ENCODE data around the gene FREM1.

Gene FREM1

GRCh38 chr9:14768405-14769229 is 141.6 kb downstream of the FREM1 start:
- H3K4me3 ChIP-seq (ENCODE audit: low read length), result no peak overlapping the region
- no peaks in the 10 kb centered on the region for H3K4me1 ChIP-seq (ENCODE audit: control insufficient read depth, insufficient read depth, low read length)
- H3K27me3 ChIP-seq (ENCODE audit: control insufficient read depth, insufficient read depth, low read length), result no peaks in the 10 kb centered on the region
- H3K36me3 ChIP-seq (ENCODE audit: control insufficient read depth, insufficient read depth, low read length), result no peaks in the 10 kb centered on the region
- H3K9me3 ChIP-seq (ENCODE audit: control insufficient read depth, low read length), result no peaks in the 10 kb centered on the region
- H3K9ac ChIP-seq (ENCODE audit: low read length), result no peak overlapping the region

GRCh38 chr9:14766299-14766698 is 143.9 kb downstream of the FREM1 start:
- H3K27me3 ChIP-seq (ENCODE audit: control insufficient read depth, insufficient read depth, low read length), result no peaks in the 10 kb centered on the region
- H3K4me3 ChIP-seq (ENCODE audit: low read length), result no peak overlapping the region
- no peaks in the 10 kb centered on the region for H3K36me3 ChIP-seq (ENCODE audit: control insufficient read depth, insufficient read depth, low read length)

GRCh38 chr9:14761584-14761983 is 148.6 kb downstream of the FREM1 start:
- H3K36me3 ChIP-seq (ENCODE audit: control insufficient read depth, insufficient read depth, low read length), result no peaks in the 10 kb centered on the region
- H3K4me3 ChIP-seq (ENCODE audit: low read length), result no peak overlapping the region

More at GRCh38 chr9:14766299-14766698, 143.9 kb downstream of the FREM1 start:
- H3K4me1 ChIP-seq (ENCODE audit: control insufficient read depth, insufficient read depth, low read length), result no peaks in the 10 kb centered on the region
- H3K9ac ChIP-seq (ENCODE audit: low read length), result no peak overlapping the region
- H3K9me3 ChIP-seq (ENCODE audit: control insufficient read depth, low read length), result no peaks in the 10 kb centered on the region

GRCh38 chr9:14760060-14760459 is 150.2 kb downstream of the FREM1 start:
- Histone ChIP-seq H3K36me3 (ENCODE audit: control insufficient read depth, insufficient read depth, low read length) (no peaks in the 10 kb centered on the region), H3K4me3 (ENCODE audit: low read length) (no peak overlapping the region), H3K27me3 (ENCODE audit: control insufficient read depth, insufficient read depth, low read length) (no peaks in the 10 kb centered on the region), H3K9ac (ENCODE audit: low read length) (no peak overlapping the region), H3K4me1 (ENCODE audit: control insufficient read depth, insufficient read depth, low read length) (no peaks in the 10 kb centered on the region), H3K9me3 (ENCODE audit: control insufficient read depth, low read length) (no peaks in the 10 kb centered on the region)

More at GRCh38 chr9:14761584-14761983, 148.6 kb downstream of the FREM1 start:
- Histone ChIP-seq H3K27me3 (ENCODE audit: control insufficient read depth, insufficient read depth, low read length) (no peaks in the 10 kb centered on the region), H3K9me3 (ENCODE audit: control insufficient read depth, low read length) (no peaks in the 10 kb centered on the region), H3K4me1 (ENCODE audit: control insufficient read depth, insufficient read depth, low read length) (no peaks in the 10 kb centered on the region), H3K9ac (ENCODE audit: low read length) (no peak overlapping the region)

- no peaks in the 10 kb centered on the region for H3K4me1 ChIP-seq (ENCODE audit: control insufficient read depth, insufficient read depth, low read length)
- no peak overlapping the region for H3K9ac ChIP-seq (ENCODE audit: low read length)
- no peaks in the 10 kb centered on the region for H3K9me3 ChIP-seq (ENCODE audit: control insufficient read depth, low read length)
- no peaks in the 10 kb centered on the region for H3K36me3 ChIP-seq (ENCODE audit: control insufficient read depth, insufficient read depth, low read length)
- H3K27me3 ChIP-seq (ENCODE audit: control insufficient read depth, insufficient read depth, low read length), result no peaks in the 10 kb centered on the region
- H3K4me3 ChIP-seq (ENCODE audit: low read length), result no peak overlapping the region
These were observed 153.9 kb downstream of the FREM1 start for GRCh38 chr9:14756291-14756690.

- H3K36me3 ChIP-seq (ENCODE audit: control insufficient read depth, insufficient read depth, low read length), result no peaks in the 10 kb centered on the region
- H3K9me3 ChIP-seq (ENCODE audit: control insufficient read depth, low read length), result no peaks in the 10 kb centered on the region
- no peak overlapping the region for H3K9ac ChIP-seq (ENCODE audit: low read length)
- no peak overlapping the region for H3K4me3 ChIP-seq (ENCODE audit: low read length)
- no peaks in the 10 kb centered on the region for H3K4me1 ChIP-seq (ENCODE audit: control insufficient read depth, insufficient read depth, low read length)
- H3K27me3 ChIP-seq (ENCODE audit: control insufficient read depth, insufficient read depth, low read length), result no peaks in the 10 kb centered on the region
These were observed 157.4 kb downstream of the FREM1 start for GRCh38 chr9:14752871-14753270.

GRCh38 chr9:14752271-14752670 is 158.0 kb downstream of the FREM1 start:
- Histone ChIP-seq H3K27me3 (ENCODE audit: control insufficient read depth, insufficient read depth, low read length) (no peaks in the 10 kb centered on the region), H3K36me3 (ENCODE audit: control insufficient read depth, insufficient read depth, low read length) (no peaks in the 10 kb centered on the region), H3K9ac (ENCODE audit: low read length) (no peak overlapping the region), H3K9me3 (ENCODE audit: control insufficient read depth, low read length) (no peaks in the 10 kb centered on the region), H3K4me3 (ENCODE audit: low read length) (no peak overlapping the region), H3K4me1 (ENCODE audit: control insufficient read depth, insufficient read depth, low read length) (no peaks in the 10 kb centered on the region)

GRCh38 chr9:14750821-14751220 is 159.4 kb downstream of the FREM1 start:
- Histone ChIP-seq H3K27me3 (ENCODE audit: control insufficient read depth, insufficient read depth, low read length) (no peaks in the 10 kb centered on the region), H3K9me3 (ENCODE audit: control insufficient read depth, low read length) (no peaks in the 10 kb centered on the region), H3K9ac (ENCODE audit: low read length) (no peak overlapping the region), H3K36me3 (ENCODE audit: control insufficient read depth, insufficient read depth, low read length) (no peaks in the 10 kb centered on the region), H3K4me1 (ENCODE audit: control insufficient read depth, insufficient read depth, low read length) (no peaks in the 10 kb centered on the region), H3K4me3 (ENCODE audit: low read length) (no peak overlapping the region)

GRCh38 chr9:14749741-14750211 is 160.5 kb downstream of the FREM1 start:
- Histone ChIP-seq H3K4me3 (ENCODE audit: low read length) (no peak overlapping the region), H3K36me3 (ENCODE audit: control insufficient read depth, insufficient read depth, low read length) (no peaks in the 10 kb centered on the region), H3K9me3 (ENCODE audit: control insufficient read depth, low read length) (no peaks in the 10 kb centered on the region), H3K4me1 (ENCODE audit: control insufficient read depth, insufficient read depth, low read length) (no peaks in the 10 kb centered on the region), H3K27me3 (ENCODE audit: control insufficient read depth, insufficient read depth, low read length) (no peaks in the 10 kb centered on the region), H3K9ac (ENCODE audit: low read length) (no peak overlapping the region)

- Histone ChIP-seq H3K4me3 (ENCODE audit: low read length) (no peak overlapping the region), H3K9me3 (ENCODE audit: control insufficient read depth, low read length) (no peaks in the 10 kb centered on the region), H3K4me1 (ENCODE audit: control insufficient read depth, insufficient read depth, low read length) (no peaks in the 10 kb centered on the region), H3K36me3 (ENCODE audit: control insufficient read depth, insufficient read depth, low read length) (no peaks in the 10 kb centered on the region), H3K27me3 (ENCODE audit: control insufficient read depth, insufficient read depth, low read length) (no peaks in the 10 kb centered on the region), H3K9ac (ENCODE audit: low read length) (no peak overlapping the region)
These were observed 161.9 kb downstream of the FREM1 start for GRCh38 chr9:14748373-14748772.

GRCh38 chr9:14747111-14747510 is 163.1 kb downstream of the FREM1 start:
- H3K9ac ChIP-seq (ENCODE audit: low read length), result no peak overlapping the region
- no peaks in the 10 kb centered on the region for H3K27me3 ChIP-seq (ENCODE audit: control insufficient read depth, insufficient read depth, low read length)
- no peaks in the 10 kb centered on the region for H3K4me1 ChIP-seq (ENCODE audit: control insufficient read depth, insufficient read depth, low read length)
- H3K9me3 ChIP-seq (ENCODE audit: control insufficient read depth, low read length), result no peaks in the 10 kb centered on the region
- no peak overlapping the region for H3K4me3 ChIP-seq (ENCODE audit: low read length)
- no peaks in the 10 kb centered on the region for H3K36me3 ChIP-seq (ENCODE audit: control insufficient read depth, insufficient read depth, low read length)

- Histone ChIP-seq H3K4me3 (ENCODE audit: low read length) (no peak overlapping the region), H3K9me3 (ENCODE audit: control insufficient read depth, low read length) (no peaks in the 10 kb centered on the region), H3K36me3 (ENCODE audit: control insufficient read depth, insufficient read depth, low read length) (no peaks in the 10 kb centered on the region), H3K27me3 (ENCODE audit: control insufficient read depth, insufficient read depth, low read length) (no peaks in the 10 kb centered on the region), H3K9ac (ENCODE audit: low read length) (no peak overlapping the region), H3K4me1 (ENCODE audit: control insufficient read depth, insufficient read depth, low read length) (no peaks in the 10 kb centered on the region)
These were observed 163.6 kb downstream of the FREM1 start for GRCh38 chr9:14746626-14747025.
